GM13977 (cell line): ENCODE results near the gene DUSP3.

Experiments used
- DNase-seq: peaks from one replicate; pipeline ENCODE4 v3.0.0; 2012; ENCODE audit warnings: low spot score
- in situ Hi-C: fragments of 300-500 bp; cut with MboI; formaldehyde crosslinking; loops from one replicate; pipeline ENCODE4 v1.12.0; 2022; ENCODE audit warnings: low sequenced_read_pairs, low pct_unique_long_range_greater_than_20kb, mixed read lengths, inconsistent platforms; ENCODE audit not compliant: unreplicated experiment
- TF ChIP-seq, protein P1 (sequence below): IDR thresholded peaks from 2 replicates; pipeline ENCODE4 v1.5.1; 2012; ENCODE audit warnings: mild to moderate bottlenecking, control low read depth; ENCODE audit not compliant: insufficient read depth; ENCODE audit errors: extremely low read depth, missing control alignments

Gene DUSP3

DNA sequence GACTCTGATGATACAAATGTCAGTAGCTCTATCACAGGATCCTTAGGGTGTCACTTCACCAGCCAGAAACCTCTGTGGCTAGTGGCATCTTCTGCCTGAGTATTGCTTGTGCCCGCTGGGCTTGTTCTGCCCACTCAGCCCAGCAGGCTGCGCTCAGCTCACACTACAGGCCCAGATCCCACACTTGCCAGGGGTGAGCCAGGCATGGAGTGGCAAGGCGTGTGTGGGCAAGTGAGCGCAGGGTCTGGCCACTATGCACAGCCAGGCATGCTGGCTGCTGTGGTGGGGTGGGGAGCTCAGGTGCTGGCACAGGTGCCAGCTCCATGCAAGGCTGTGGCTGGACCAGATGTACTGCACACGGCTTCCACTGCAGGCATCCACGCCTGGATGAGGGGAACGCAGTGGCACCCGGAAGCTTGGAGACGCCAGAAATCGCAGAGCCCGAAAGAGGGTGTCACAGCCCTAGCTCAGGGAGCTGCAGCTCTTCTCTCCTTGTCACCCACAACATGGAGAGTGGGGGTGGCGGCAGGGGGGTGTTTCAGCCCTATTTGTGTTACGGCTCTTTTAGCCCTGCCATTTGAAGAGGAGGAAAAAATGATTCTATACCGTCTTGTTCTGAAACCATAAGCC, 11.6 kb upstream of the DUSP3 start:
- in situ Hi-C loops: no loop called here
- TF ChIP-seq, protein P1, sequence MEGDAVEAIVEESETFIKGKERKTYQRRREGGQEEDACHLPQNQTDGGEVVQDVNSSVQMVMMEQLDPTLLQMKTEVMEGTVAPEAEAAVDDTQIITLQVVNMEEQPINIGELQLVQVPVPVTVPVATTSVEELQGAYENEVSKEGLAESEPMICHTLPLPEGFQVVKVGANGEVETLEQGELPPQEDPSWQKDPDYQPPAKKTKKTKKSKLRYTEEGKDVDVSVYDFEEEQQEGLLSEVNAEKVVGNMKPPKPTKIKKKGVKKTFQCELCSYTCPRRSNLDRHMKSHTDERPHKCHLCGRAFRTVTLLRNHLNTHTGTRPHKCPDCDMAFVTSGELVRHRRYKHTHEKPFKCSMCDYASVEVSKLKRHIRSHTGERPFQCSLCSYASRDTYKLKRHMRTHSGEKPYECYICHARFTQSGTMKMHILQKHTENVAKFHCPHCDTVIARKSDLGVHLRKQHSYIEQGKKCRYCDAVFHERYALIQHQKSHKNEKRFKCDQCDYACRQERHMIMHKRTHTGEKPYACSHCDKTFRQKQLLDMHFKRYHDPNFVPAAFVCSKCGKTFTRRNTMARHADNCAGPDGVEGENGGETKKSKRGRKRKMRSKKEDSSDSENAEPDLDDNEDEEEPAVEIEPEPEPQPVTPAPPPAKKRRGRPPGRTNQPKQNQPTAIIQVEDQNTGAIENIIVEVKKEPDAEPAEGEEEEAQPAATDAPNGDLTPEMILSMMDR: no peak
- no peak for DNase-seq

DNA sequence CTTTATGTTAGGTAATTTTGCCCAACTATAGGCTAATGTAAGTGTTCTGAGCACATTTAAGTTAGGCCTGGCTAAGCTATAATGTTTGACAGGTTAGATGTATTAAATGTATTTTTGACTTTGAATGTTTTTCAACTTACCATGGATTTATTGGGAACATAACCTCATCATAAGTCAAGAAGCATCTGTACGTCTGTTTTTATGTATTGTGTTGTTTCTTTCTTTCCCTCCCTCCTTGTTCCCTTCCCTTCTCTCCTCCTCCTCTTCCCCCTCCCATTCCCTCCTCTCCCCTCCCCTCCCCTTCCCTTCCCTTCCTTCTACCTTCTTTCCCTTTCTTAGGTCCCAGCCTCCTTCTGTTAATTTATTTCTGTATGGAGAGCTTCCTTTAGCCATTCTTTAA, 10.7 kb upstream of the DUSP3 start:
- TF ChIP-seq, protein P1: no peak
- no peak for DNase-seq
- in situ Hi-C loops: no loop called here

DNA sequence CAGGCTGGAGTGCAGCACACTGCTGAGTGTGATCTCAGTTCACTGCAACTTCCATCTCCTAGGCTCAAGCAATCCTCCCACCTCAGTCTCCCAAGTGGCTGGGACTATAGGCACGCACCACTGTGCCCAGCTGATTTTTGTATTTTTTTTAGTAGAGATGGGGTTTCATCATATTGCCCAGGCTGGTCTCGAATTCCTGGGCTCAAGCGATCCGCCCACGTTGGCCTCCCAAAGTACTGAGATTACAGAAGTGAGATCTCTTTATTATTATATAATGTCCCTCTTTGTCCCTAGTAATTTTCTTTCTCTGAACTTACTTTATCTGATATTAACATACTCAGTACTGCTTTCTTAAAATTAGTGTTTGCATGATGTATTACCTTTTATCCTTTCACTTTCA, 9.8 kb upstream of the DUSP3 start:
- TF ChIP-seq, protein P1: no peak
- in situ Hi-C loops: no loop called here

DNA sequence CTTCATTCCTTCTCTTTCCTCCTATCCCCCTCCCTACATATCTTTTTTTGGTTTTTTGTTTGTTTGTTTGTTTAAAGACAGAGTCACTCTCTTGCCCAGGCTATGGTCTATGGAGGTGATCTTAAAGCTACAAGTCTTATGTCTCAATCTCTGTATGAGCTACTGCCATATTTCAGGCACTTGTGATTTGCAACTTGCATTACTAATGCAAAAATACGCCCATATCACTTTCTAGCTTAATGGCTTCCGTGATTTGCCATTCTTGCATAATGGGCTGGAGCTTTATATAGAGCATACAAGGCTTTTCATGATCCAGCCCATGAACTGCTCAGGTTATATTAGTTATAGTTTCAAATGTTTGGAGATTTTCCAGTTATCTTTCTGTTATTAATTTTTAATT, 9.0 kb upstream of the DUSP3 start:
- TF ChIP-seq, protein P1: no peak
- no peak for DNase-seq
- in situ Hi-C loops: no loop called here

More for the DNA sequence above, 9.8 kb upstream of the DUSP3 start:
- DNase-seq: no peak

DNA sequence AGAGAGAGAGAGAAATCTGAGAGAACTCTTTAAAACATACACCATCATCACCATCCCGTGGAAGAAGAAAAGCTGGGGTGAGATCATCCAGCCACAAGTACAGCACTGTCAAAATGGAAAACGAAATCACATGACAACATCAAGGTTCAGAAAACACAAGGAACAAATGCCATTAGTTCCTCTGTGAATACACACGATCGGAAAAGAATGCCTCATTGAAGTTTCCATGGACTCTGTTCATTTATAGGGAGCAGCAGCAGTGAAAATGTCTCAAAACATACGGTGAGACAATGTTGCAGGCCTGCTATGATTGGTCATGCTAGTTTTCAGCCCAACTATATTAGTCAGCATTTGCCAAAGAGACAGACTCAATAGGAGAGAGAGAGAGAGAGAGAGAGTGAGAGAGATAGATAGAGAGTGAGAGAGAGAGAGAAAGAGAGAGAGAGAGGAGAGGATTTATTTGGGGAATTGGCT, 5.9 kb upstream of the DUSP3 start:
- DNase-seq: no peak
- TF ChIP-seq, protein P1: no peak
- in situ Hi-C loops: no loop called here

DNA sequence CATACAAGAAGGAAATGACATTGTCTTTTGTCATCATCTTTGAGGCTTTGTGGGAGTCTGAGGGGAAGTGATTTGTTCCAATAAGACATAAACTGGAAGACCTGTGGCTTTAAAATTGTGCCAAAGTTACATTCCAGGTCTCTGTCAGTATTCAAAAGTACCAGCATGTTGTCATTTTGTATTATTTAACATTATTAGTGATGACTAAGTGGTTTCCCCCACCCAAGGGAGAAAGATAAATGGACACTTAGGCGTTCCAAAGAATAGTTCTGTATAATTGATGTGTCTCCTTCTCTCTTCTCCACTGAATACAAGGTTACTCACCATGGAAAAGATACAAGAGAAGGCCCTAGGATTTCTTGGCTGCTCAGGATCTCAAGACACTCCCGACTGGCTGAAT, 5.3 kb upstream of the DUSP3 start:
- in situ Hi-C loops: no loop called here
- TF ChIP-seq, protein P1: no peak
- DNase-seq: no peak
